Skin of body (tissue), 2 donors: ENCODE results near the gene KBTBD13. TPM values are rescaled to one million over a fixed set of nuclear protein-coding genes. Genes with fewer than 3 reads are reported as not detected.
"Not testable (repeated sequence)": the region's sequence is repeated elsewhere in the genome, so short reads cannot be mapped to it uniquely, and the experiment has no call there.

Source experiments
- DNase-seq: peaks from one replicate; lab custom pipeline; 2025; lab: John Stamatoyannopoulos, UW
- total RNA-seq: library from RNA; depleted of rRNA; stranded (reverse); fragments of >200 nt; gene quantifications from one replicate; pipeline ENCODE4 v1.2.3, GENCODE V29; 2014

KBTBD13 gene
- total RNA-seq = 0.30 TPM

DNA sequence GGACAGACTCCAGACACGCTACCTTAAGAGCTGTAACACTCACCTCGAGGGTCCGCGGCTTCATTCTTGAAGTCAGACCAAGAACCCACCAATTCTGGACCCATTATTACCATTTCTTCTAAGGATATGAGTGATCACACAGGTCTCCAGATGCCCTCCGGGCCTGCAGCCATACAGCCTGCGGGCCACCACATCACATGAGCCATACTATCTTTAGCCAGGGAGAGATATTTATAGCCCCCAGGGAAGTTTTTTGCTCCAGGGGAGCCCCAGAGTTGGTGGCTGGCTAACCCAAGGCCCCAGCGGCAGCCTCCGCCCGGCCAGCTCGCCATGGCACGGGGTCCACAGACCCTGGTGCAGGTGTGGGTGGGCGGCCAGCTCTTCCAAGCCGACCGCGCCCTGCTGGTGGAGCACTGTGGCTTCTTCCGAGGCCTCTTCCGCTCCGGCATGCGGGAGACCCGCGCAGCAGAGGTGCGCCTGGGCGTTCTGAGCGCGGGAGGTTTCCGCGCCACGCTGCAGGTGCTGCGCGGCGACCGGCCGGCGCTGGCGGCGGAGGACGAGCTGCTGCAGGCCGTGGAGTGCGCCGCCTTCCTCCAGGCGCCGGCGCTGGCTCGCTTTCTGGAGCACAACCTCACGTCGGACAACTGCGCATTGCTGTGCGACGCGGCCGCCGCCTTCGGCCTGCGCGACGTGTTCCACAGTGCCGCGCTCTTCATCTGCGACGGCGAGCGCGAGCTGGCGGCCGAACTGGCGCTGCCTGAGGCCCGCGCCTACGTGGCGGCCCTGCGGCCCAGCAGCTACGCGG is at the start of gene KBTBD13:
TSS of gene KBTBD13 (plus strand) at position 261 of the 805 bp plus-strand sequence. CDS start at position 331, 70 bp downstream.
- DNase-seq = no peak

GRCh38 chr15:65026756-65027155 is 49.8 kb upstream of the KBTBD13 start:
- DNase-seq = no peak

DNA sequence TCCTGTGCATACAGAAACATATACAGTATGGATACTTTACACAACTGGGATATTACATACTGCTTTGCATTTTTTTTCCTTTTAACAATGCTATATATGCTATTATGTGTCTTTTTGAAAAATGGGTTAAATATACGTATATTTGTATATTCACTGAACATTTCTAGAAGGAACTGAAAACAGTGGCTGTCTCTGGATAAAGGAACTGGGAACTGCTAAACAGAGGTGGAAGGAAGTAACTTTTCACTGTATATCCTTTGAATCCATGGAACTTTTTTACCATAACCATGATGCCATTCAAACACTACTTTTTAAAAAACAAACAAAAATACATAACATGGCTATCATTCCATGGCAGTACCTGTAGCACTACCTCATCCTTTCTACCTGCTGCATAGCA is 49.0 kb upstream of the KBTBD13 start:
- no peak for DNase-seq

- DNase-seq = no peak
Observed at GRCh38 chr15:65028338-65028737, 48.2 kb upstream of the KBTBD13 start.

DNA sequence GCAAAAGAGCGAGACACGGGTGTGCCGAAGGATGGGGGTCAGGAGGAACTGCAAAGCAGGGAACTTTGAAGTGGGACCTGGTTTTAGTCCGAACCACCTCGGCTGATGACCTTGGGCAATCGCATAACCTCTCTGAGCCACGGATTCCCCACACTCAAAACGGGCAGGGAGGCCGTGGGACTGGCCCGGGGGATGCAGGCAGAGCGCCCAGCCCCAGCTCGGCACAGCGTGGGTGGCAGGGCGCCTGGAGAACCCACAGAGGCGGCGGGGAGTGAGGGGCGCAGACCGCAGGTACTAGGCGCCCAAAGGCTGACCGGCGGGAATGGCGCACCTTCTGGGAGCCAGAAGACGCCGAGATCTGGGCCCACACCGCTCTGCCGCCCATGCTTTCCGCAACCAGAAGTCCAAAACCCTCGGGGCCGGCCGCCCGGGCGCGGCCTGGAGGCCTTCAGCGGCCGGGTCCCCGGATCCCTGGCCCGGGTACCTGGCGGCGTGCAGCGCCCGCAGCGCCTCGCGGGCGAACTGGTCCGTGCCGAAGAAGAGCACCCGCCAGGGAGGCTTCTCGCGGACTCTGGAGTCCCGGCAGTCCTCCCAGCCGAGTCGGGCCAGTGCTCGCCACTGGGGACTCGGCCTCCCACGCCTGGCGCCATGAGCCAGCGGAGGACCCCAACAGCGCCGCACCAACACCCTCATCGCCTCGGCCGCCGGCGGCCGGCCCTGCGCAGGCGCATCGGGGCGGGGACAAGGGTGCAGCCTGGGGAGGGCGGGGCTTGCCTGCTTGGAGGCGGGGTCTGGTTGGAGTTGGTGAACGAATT is 47.4 kb upstream of the KBTBD13 start, which contains the start of gene MTFMT:
TSS of gene MTFMT (minus strand) at position 719 of the 815 bp plus-strand sequence. CDS start at position 693, 26 bp downstream.
- DNase-seq = peak; percentile 46

GRCh38 chr15:65029736-65030208 is 46.8 kb upstream of the KBTBD13 start:
- no peak for DNase-seq

- DNase-seq = peak; percentile 23
Observed at GRCh38 chr15:65032801-65033537, 43.6 kb upstream of the KBTBD13 start.

DNA sequence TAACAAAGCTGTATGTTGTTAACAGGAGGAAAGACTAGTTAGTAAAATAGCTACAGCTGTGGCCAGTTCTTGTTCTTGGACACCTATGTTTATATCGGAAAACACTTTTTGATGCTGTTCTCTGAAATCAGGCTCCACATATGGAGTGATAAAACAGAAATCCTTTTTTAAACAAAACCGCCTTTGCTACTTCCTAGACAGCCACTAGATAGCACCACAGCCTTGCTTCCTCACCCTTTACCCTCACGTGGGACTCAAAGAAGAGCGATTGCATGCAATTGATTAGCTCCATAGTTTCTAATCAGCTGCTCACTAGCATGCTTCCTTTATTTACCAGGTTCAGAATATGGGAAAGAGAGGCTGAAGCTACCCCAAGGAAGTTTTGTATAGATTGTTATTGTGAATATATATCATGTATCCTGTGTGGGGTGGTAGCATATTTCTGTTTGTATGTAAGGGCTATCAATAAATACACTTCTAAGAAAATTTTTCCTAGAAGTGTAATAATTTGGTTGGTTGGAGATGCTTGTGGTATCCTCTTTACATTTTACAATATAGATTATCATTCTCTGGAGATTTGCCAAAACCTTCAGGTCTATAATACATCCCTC is 42.8 kb upstream of the KBTBD13 start:
- DNase-seq = peak; percentile 9

DNA sequence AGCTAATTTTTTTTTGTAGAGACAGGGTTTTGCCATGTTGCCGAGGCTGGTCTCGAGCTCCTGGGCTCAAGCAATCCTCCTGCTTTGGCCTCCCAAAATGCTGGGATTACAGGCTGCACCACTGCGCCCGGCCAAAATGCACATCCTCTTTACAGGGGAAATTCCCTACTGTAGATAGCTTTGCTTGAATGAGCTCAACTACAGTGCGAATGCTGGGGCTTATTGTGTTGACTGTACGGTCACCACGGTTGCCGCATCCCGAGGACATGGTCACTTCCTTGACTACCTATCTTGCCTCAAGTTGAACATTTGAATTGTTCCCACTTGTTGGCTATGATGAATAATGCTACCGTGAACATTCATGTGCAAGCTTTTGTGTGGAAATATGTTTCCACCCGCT is 41.8 kb upstream of the KBTBD13 start:
- no peak for DNase-seq

- no peak for DNase-seq
Observed at GRCh38 chr15:65037309-65037708, 39.2 kb upstream of the KBTBD13 start.

- no peak for DNase-seq
Observed at GRCh38 chr15:65038428-65038827, 38.1 kb upstream of the KBTBD13 start.

DNA sequence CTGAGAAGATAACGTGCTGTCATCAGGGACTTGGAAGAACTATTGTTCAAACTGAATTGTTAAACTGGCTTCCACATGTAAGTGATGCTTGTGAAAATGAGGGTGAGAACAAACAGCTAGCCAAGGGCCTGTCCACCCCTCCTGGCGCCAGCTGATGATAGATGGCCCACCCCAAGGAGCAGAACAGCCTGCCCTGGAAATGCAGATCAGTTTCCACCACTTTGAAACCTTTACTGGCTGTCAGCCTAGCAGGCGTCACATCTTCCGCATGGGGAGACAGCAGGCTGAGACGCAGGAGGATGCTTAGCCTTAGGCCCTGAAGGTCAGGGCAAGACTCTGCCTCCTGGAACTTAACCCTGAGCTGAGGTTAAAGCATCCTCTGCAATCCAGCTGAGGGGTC is 37.7 kb upstream of the KBTBD13 start:
- DNase-seq = no peak

DNA sequence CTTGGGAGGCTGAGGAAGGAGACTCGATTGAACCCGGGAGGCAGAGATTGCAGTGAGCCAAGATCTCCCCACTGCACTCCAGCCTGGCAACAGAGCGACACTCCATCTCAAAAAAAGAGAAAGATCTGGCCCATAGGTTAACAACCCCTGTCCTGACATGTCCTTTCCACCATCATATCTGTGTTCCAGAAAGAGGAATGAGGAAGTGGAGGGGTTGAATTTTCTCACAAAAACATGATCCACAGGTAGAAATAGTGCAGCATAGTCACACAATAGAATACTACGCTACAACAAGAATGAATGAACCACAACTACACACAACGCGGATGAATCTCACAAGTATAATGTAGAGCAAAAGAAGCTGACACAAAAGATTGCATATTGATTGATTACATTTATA is 36.1 kb upstream of the KBTBD13 start:
- DNase-seq = no peak

GRCh38 chr15:65041787-65042186 is 34.8 kb upstream of the KBTBD13 start:
- no peak for DNase-seq

- no peak for DNase-seq
Observed at GRCh38 chr15:65042776-65043327, 33.7 kb upstream of the KBTBD13 start.

GRCh38 chr15:65044218-65044617 is 32.3 kb upstream of the KBTBD13 start:
- not testable (repeated sequence) for DNase-seq

DNA sequence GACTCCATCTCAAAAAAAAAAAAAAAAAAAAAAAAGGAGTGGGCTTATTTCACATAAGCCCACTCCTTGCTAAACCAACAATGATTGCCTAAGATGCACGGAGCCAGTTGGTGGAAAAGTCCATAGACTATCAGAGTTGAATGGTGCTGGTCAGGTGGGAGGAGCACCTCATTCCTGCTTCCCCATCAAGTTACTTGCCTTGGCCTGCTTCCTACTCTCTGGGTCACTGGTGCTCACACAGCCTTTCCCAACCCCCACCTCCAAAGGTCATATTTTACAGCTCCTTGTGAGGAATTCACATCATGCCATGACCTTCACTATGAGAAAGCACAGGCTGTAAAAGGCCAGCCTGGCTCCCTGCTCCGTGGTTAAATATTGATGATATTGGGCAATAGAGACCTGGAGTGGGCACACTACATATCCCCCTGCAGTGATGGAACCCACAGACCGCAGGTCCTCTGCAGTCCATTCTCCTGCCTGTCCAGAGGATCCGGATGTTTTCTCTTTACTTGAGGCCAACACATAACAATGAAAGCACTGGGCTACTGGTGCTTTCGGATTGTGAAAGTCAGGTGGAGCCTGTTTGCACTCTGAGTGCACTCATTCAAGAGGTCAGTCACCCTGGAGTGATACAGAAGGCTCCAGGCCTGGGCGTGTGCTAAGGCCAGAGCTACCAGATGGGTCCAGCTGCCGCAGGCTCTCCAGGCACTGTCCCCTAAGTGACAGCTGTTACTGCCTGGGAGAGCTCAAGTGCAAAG is 31.6 kb upstream of the KBTBD13 start, which contains the start of gene SLC51B:
TSS of gene SLC51B (plus strand) at position 664 of the 758 bp plus-strand sequence. CDS start 4,618 bp downstream, outside the sequence.
- no peak for DNase-seq

DNA sequence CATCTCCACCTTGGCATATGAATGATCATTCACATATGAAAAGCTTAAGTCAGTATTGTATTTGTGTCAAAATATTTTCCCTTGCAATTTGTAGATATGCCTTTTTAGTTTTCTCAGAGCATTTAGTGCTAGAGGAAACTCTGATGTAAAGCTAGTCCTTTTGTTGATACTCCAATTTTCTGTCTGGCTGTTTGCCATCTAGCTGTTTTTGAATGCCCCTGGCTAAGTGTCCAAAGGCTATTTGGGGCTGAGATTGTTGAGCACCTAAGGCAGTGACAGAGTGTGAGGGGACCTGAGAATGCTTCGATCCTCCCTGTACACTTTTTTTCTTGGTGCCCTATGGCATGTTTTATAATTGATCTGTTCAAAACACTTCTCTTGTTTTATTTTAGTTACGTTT is 28.3 kb upstream of the KBTBD13 start:
- no peak for DNase-seq

- DNase-seq = peak; percentile 83
Observed at GRCh38 chr15:65049418-65049840, 27.1 kb upstream of the KBTBD13 start.

DNA sequence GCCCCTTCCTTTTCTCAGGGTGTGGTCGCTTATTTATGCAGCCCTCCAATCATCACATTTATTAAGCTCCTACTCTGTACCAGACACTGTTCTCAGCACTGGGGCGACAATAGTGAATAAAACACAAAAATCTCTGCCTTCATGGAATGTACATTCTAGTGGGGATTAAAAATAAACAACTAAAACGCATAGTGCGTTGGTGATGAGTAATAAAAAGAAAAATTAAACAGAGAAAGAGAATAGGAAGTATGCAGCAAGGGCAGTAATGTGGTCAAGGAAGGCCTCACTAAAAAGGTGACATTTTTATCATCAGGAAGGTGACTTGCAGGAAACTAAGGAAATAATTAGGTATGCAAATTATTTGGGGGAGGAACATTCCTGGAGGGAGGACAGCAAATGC is 26.3 kb upstream of the KBTBD13 start:
- DNase-seq = no peak
